Measurements from ENCODE around the gene CAMTA1. TPM values are rescaled to one million over a fixed set of nuclear protein-coding genes. Genes with fewer than 3 reads are reported as not detected.
"Not testable (repeated sequence)": the region's sequence is repeated elsewhere in the genome, so short reads cannot be mapped to it uniquely, and the experiment has no call there.

Gene CAMTA1
- total RNA-seq, 1 experiment from 2014 or later, result 85.2 TPM

DNA sequence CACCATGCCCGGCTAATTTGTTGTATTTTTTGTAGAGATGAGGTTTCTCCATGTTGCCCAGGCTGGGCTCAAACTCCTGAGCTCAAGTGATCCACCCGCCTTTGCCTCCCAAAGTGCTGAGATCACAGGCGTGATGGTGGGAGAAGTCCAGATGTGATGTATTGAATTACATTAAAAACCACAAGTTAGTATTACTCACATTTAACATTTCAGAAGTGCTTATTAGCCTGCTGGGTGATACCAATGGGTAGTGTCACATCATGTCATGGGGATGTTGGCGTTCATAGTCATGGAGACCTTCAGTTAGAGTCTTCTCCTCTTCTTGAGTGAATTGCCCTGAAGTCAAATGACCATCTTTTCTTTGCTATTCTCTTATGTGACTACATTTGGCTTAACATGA is 922.3 kb downstream of the CAMTA1 start:
- Histone ChIP-seq H3K4me1 (ENCODE audit: insufficient read depth, low read length, poor library complexity, severe bottlenecking) (no peaks in the 10 kb centered on the region), H3K36me3 (ENCODE audit: insufficient read depth, low read length, poor library complexity, severe bottlenecking) (no peaks in the 10 kb centered on the region), H3K27ac (ENCODE audit: low read depth, low read length, poor library complexity, severe bottlenecking) (no peak overlapping the region), H3K27me3 (replicated peaks; ENCODE audit: insufficient read depth, low read depth, low read length, poor library complexity) (peaks cover 66% of the 10 kb centered on the region), H3K9me3 (ENCODE audit: low read depth, low read length, poor library complexity, severe bottlenecking) (no peaks in the 10 kb centered on the region), H3K4me3 (ENCODE audit: low read depth, low read length, poor library complexity, severe bottlenecking) (no peak overlapping the region)
- no peak for DNase-seq (ENCODE audit: low spot score)
- intact Hi-C loops (cut with micrococcal nuclease; ENCODE audit: unreplicated experiment), result no loop called here
- ChIA-PET POLR2A (ENCODE audit: low non-redundant PET) (no interaction called here), CTCF (interaction anchor here (0.6 kb wide), 1 partner anchor 48 kb away, joined by 11 read pairs; no protein-coding TSS in a partner anchor)
- BruUV-seq (replicated peaks), result no TSS peak
- TF ChIP-seq CTCF (conservative IDR thresholded peaks at IDR 0.05; ENCODE audit: low read depth, low read length), result no peak

DNA sequence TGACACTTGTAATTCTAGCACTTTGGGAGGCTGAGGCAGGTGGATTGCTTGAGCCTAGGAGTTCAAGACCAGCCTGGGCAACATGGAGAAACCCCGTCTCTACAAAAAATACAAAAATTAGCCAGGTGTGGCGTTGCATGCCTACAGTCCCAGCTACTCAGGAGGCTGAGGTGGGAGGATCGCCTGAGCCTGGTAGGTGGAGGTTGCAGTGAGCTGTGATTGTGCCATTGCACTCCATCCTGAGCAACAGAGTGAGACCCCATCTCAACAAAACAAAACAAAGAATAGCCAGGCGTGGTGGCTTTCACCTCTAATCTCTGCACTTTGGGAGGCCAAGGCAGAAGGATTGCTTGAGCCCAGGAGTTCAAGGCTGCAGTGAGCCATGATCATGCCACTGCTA is 922.8 kb downstream of the CAMTA1 start:
- DNase-seq (ENCODE audit: low spot score); H3K4me1 ChIP-seq (ENCODE audit: insufficient read depth, low read length, poor library complexity, severe bottlenecking); H3K9me3 ChIP-seq (ENCODE audit: low read depth, low read length, poor library complexity, severe bottlenecking); BruUV-seq (replicated peaks); POLR2A ChIA-PET (ENCODE audit: low non-redundant PET); H3K4me3 ChIP-seq (ENCODE audit: low read depth, low read length, poor library complexity, severe bottlenecking); H3K27ac ChIP-seq (ENCODE audit: low read depth, low read length, poor library complexity, severe bottlenecking); H3K36me3 ChIP-seq (ENCODE audit: insufficient read depth, low read length, poor library complexity, severe bottlenecking); intact Hi-C loops (cut with micrococcal nuclease; ENCODE audit: unreplicated experiment): not testable (repeated sequence)
- peaks cover 60% of the 10 kb centered on the region for H3K27me3 ChIP-seq (replicated peaks; ENCODE audit: insufficient read depth, low read depth, low read length, poor library complexity)
- CTCF ChIA-PET, result interaction anchor here (0.6 kb wide), 1 partner anchor 47 kb away, joined by 11 read pairs; no protein-coding TSS in a partner anchor

DNA sequence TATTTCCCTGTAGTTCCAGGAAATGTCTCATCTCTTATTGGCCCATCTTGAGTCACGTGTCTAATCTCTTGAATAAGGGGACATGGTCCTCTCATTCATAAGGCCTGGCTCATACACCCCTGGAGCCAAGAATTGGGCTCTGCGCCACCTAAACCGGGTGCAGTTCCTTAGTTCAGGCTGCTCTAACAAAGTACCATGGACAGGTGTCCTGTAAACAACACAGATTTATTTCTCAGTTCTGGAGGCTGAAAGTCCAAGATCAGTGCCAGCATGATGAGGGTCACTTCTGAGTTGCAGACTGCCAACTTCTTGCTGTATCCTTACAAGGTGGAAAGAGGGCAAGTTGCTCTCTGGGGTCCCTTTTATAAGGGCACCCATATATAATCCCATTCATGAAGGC is 925.6 kb downstream of the CAMTA1 start:
- intact Hi-C loops (cut with micrococcal nuclease; ENCODE audit: unreplicated experiment), result no loop called here
- BruUV-seq (replicated peaks), result no TSS peak
- CTCF ChIA-PET, result interaction anchor here (0.7 kb wide), 2 partner anchors 11 to 1010 kb away, joined by 5 to 9 read pairs; no protein-coding TSS in a partner anchor
- no peaks in the 10 kb centered on the region for H3K36me3 ChIP-seq (ENCODE audit: insufficient read depth, low read length, poor library complexity, severe bottlenecking)
- DNase-seq (ENCODE audit: low spot score), result no peak
- no peak for TF ChIP-seq EZH2 (IDR thresholded peaks at IDR 0.05; ENCODE audit: borderline replicate concordance, low read depth, low read length, poor library complexity, severe bottlenecking)
- no peak for TF ChIP-seq CTCF (conservative IDR thresholded peaks at IDR 0.05; ENCODE audit: low read depth, low read length)
- H3K9me3 ChIP-seq (ENCODE audit: low read depth, low read length, poor library complexity, severe bottlenecking), result no peaks in the 10 kb centered on the region
- no peak overlapping the region for H3K4me3 ChIP-seq (ENCODE audit: low read depth, low read length, poor library complexity, severe bottlenecking)
- peaks cover 43% of the 10 kb centered on the region for H3K27me3 ChIP-seq (replicated peaks; ENCODE audit: insufficient read depth, low read depth, low read length, poor library complexity)
- no peaks in the 10 kb centered on the region for H3K4me1 ChIP-seq (ENCODE audit: insufficient read depth, low read length, poor library complexity, severe bottlenecking)
- POLR2A ChIA-PET (ENCODE audit: low non-redundant PET), result no interaction called here
- H3K27ac ChIP-seq (ENCODE audit: low read depth, low read length, poor library complexity, severe bottlenecking), result no peak overlapping the region

- no peak overlapping the region for H3K4me3 ChIP-seq (ENCODE audit: low read depth, low read length, poor library complexity, severe bottlenecking)
- BruUV-seq (replicated peaks), result no TSS peak
Measured at GRCh38 chr1:7712731-7713323, 927.6 kb downstream of the CAMTA1 start.

More at GRCh38 chr1:7712731-7713323, 927.6 kb downstream of the CAMTA1 start:
- Histone ChIP-seq H3K27me3 (replicated peaks; ENCODE audit: insufficient read depth, low read depth, low read length, poor library complexity) (peaks cover 33% of the 10 kb centered on the region), H3K9me3 (ENCODE audit: low read depth, low read length, poor library complexity, severe bottlenecking) (no peaks in the 10 kb centered on the region), H3K27ac (ENCODE audit: low read depth, low read length, poor library complexity, severe bottlenecking) (no peak overlapping the region), H3K36me3 (ENCODE audit: insufficient read depth, low read length, poor library complexity, severe bottlenecking) (no peaks in the 10 kb centered on the region), H3K4me1 (ENCODE audit: insufficient read depth, low read length, poor library complexity, severe bottlenecking) (no peaks in the 10 kb centered on the region)
- ChIA-PET POLR2A (ENCODE audit: low non-redundant PET) (no interaction called here), CTCF (no interaction called here)
- intact Hi-C loops (cut with micrococcal nuclease; ENCODE audit: unreplicated experiment), result no loop called here
- DNase-seq (ENCODE audit: low spot score), result no peak
- TF ChIP-seq EZH2 (IDR thresholded peaks at IDR 0.05; ENCODE audit: borderline replicate concordance, low read depth, low read length, poor library complexity, severe bottlenecking) (no peak), CTCF (conservative IDR thresholded peaks at IDR 0.05; ENCODE audit: low read depth, low read length) (no peak)

Data from A673 (cell line).